ENCODE measurements around the gene NUTF2. TPM values are rescaled to one million over a fixed set of nuclear protein-coding genes. Genes with fewer than 3 reads are reported as not detected.

Gene NUTF2
- total and polyA plus RNA-seq, 2 donors (not counting 1 experiment from before 2014, with no cell fraction given): 50.1 to 87.3 TPM

- intact Hi-C loops (cut with micrococcal nuclease): no loop called here
- POLR2A ChIA-PET: no interaction called here
- H3K9me3 ChIP-seq (ENCODE audit: control extremely low read depth in 1 of 3, control insufficient read depth in 2 of 3, insufficient read depth in 1 of 3, low read length in 2 of 3): no peaks in the 10 kb centered on the region
- Mint-ChIP-seq H3K27ac (no peak overlapping the region), H3K4me3 (no peak overlapping the region), H3K9me3 (ENCODE audit: insufficient read depth) (no peaks in the 10 kb centered on the region), H3K27me3 (no peaks in the 10 kb centered on the region), H3K4me1 (peaks cover 13% of the 10 kb centered on the region)
- peaks cover 0 to 81% of the 10 kb centered on the region in 2 experiments for H3K36me3 ChIP-seq (replicated peaks in 1 of 2; ENCODE audit: control extremely low read depth in 1 of 2, control insufficient read depth in 1 of 2, extremely low read depth in 1 of 2, insufficient read depth in 2 of 2, low read length in 1 of 2)
- H4K20me1 ChIP-seq (ENCODE audit: control insufficient read depth, insufficient read depth, low read length, poor library complexity, severe bottlenecking): peaks cover 21% of the 10 kb centered on the region
- H3K79me2 ChIP-seq (ENCODE audit: control insufficient read depth, insufficient read depth, low read length): peaks cover 27% of the 10 kb centered on the region
- H3K4me3 ChIP-seq (ENCODE audit: control extremely low read depth in 1 of 5, extremely low read depth in 1 of 5, insufficient read depth in 1 of 5, low read depth in 2 of 5, low read length in 4 of 5): no peak overlapping the region
- H2AFZ ChIP-seq (ENCODE audit: insufficient read depth, low read depth, low read length, poor library complexity, severe bottlenecking): no peak overlapping the region
- H3K4me2 ChIP-seq (replicated peaks; ENCODE audit: low read depth, low read length, poor library complexity, severe bottlenecking): no peak overlapping the region
- no peak for ATAC-seq (ENCODE audit: low read depth)
- no peaks in the 10 kb centered on the region for H3K27me3 ChIP-seq (replicated peaks in 1 of 4; ENCODE audit: control extremely low read depth in 1 of 4, control insufficient read depth in 3 of 4, insufficient read depth in 4 of 4, low read length in 3 of 4)
- CTCF ChIA-PET: interaction anchor here (0.6 to 1.2 kb wide), 2 partner anchors 63 to 186 kb away, joined by 3 read pairs; no protein-coding TSS in a partner anchor
- no peak for DNase-seq
- H3K27ac ChIP-seq (ENCODE audit: low read length in 2 of 2): no peak overlapping the region
- WGBS (ENCODE audit: insufficient coverage): 96% methylated on average over 10 of the region's 12 CpGs
- no peak for TF ChIP-seq EZH2 (IDR thresholded peaks at IDR 0.05; ENCODE audit: borderline replicate concordance, insufficient read depth, low read depth, low read length, poor library complexity, severe bottlenecking)
- no peak for TF ChIP-seq CTCF (IDR thresholded peaks at IDR 0.05)
- H3K4me1 ChIP-seq (ENCODE audit: control insufficient read depth in 2 of 2, insufficient read depth in 2 of 2, low read length in 2 of 2): peaks cover 3 to 6% of the 10 kb centered on the region in 2 donors
- H3K9ac ChIP-seq (ENCODE audit: low read length): no peak overlapping the region
Measured at GRCh38 chr16:67879462-67879861, 32.7 kb downstream of the NUTF2 start.

- TF ChIP-seq CTCF (IDR thresholded peaks at IDR 0.05) (no peak), EZH2 (IDR thresholded peaks at IDR 0.05; ENCODE audit: borderline replicate concordance, insufficient read depth, low read depth, low read length, poor library complexity, severe bottlenecking) (no peak)
- H3K36me3 ChIP-seq (replicated peaks in 1 of 2; ENCODE audit: control extremely low read depth in 1 of 2, control insufficient read depth in 1 of 2, extremely low read depth in 1 of 2, insufficient read depth in 2 of 2, low read length in 1 of 2): peaks cover 0 to 83% of the 10 kb centered on the region in 2 experiments
- Mint-ChIP-seq H3K27me3 (no peaks in the 10 kb centered on the region), H3K27ac (no peak overlapping the region), H3K4me1 (peaks cover 10% of the 10 kb centered on the region), H3K4me3 (no peak overlapping the region), H3K9me3 (ENCODE audit: insufficient read depth) (no peaks in the 10 kb centered on the region)
- no peak overlapping the region for H3K9ac ChIP-seq (ENCODE audit: low read length)
- 81% methylated on average over 5 of the region's 5 CpGs for WGBS (ENCODE audit: insufficient coverage)
- DNase-seq (no peak), ATAC-seq (ENCODE audit: low read depth) (no peak)
- H3K9me3 ChIP-seq (ENCODE audit: control extremely low read depth in 1 of 3, control insufficient read depth in 2 of 3, insufficient read depth in 1 of 3, low read length in 2 of 3): no peaks in the 10 kb centered on the region
- H3K79me2 ChIP-seq (ENCODE audit: control insufficient read depth, insufficient read depth, low read length): peaks cover 22% of the 10 kb centered on the region
- no peaks in the 10 kb centered on the region for H3K27me3 ChIP-seq (replicated peaks in 1 of 4; ENCODE audit: control extremely low read depth in 1 of 4, control insufficient read depth in 3 of 4, insufficient read depth in 4 of 4, low read length in 3 of 4)
- H3K4me3 ChIP-seq (ENCODE audit: control extremely low read depth in 1 of 5, extremely low read depth in 1 of 5, insufficient read depth in 1 of 5, low read depth in 2 of 5, low read length in 4 of 5): no peak overlapping the region
- no peak overlapping the region for H3K27ac ChIP-seq (ENCODE audit: low read length in 2 of 2)
- H2AFZ ChIP-seq (ENCODE audit: insufficient read depth, low read depth, low read length, poor library complexity, severe bottlenecking): no peak overlapping the region
- H4K20me1 ChIP-seq (ENCODE audit: control insufficient read depth, insufficient read depth, low read length, poor library complexity, severe bottlenecking): peaks cover 18% of the 10 kb centered on the region
- intact Hi-C loops (cut with micrococcal nuclease): no loop called here
- POLR2A ChIA-PET: no interaction called here
- H3K4me1 ChIP-seq (ENCODE audit: control insufficient read depth in 2 of 2, insufficient read depth in 2 of 2, low read length in 2 of 2): peaks cover 0 to 5% of the 10 kb centered on the region in 2 donors
- CTCF ChIA-PET: interaction anchor here (0.6 to 1.2 kb wide), 3 partner anchors 10 to 185 kb away, joined by 3 to 4 read pairs (median 3); no protein-coding TSS in a partner anchor
- H3K4me2 ChIP-seq (replicated peaks; ENCODE audit: low read depth, low read length, poor library complexity, severe bottlenecking): no peak overlapping the region
Measured at GRCh38 chr16:67879936-67880335, 33.2 kb downstream of the NUTF2 start.
